Epithelial cell of esophagus (primary cell): ENCODE data around the gene NEK6.

Source experiments
- DNase-seq: peaks from one replicate; pipeline ENCODE4 v3.0.0; 2010; ENCODE audit warnings: low read depth
- H3K4me3 ChIP-seq: 2 replicates; pipeline ENCODE4 v1.5.1; 2011; ENCODE audit warnings: mild to moderate bottlenecking, low read length, control low read depth
- CTCF ChIP-seq: IDR thresholded peaks from 2 replicates; pipeline ENCODE4 v1.5.1; 2011; ENCODE audit warnings: low read depth, mild to moderate bottlenecking, low read length, control low read depth, inconsistent platforms; ENCODE audit not compliant: insufficient read depth; ENCODE audit errors: missing control alignments

NEK6 gene

GRCh38 chr9:124284940-124285441 is 27.2 kb downstream of the NEK6 start:
- no peak for DNase-seq
- H3K4me3 ChIP-seq, result no peak overlapping the region
- no peak for TF ChIP-seq CTCF

GRCh38 chr9:124285490-124285889 is 27.7 kb downstream of the NEK6 start:
- DNase-seq, result no peak
- no peak overlapping the region for H3K4me3 ChIP-seq
- TF ChIP-seq CTCF, result no peak

- DNase-seq, result no peak
- no peak for TF ChIP-seq CTCF
- no peak overlapping the region for H3K4me3 ChIP-seq
Measured at GRCh38 chr9:124285903-124286291, 28.1 kb downstream of the NEK6 start.

GRCh38 chr9:124286292-124286931 is 28.7 kb downstream of the NEK6 start:
- TF ChIP-seq CTCF, result no peak
- H3K4me3 ChIP-seq, result no peak overlapping the region
- no peak for DNase-seq

- TF ChIP-seq CTCF, result no peak
Measured at GRCh38 chr9:124290053-124290591, 32.4 kb downstream of the NEK6 start.

GRCh38 chr9:124290743-124291554 is 33.2 kb downstream of the NEK6 start:
- TF ChIP-seq CTCF, result no peak
- DNase-seq, result peak; percentile 35
- H3K4me3 ChIP-seq, result no peak overlapping the region

More at GRCh38 chr9:124290053-124290591, 32.4 kb downstream of the NEK6 start:
- no peak overlapping the region for H3K4me3 ChIP-seq
- DNase-seq, result no peak
